ENCODE measurements around the gene NFATC4. TPM values are rescaled to one million over a fixed set of nuclear protein-coding genes. Genes with fewer than 3 reads are reported as not detected.
A peak's percentile ranks its signal among the peaks of the same experiment; 100 is the strongest.

NFATC4 gene
- total RNA-seq, 2 experiments from 2014 or later, result not detected

- CTCF ChIA-PET, result interaction anchor here (1.3 to 7.4 kb wide), 6 partner anchors 11 to 75 kb away, joined by 3 to 58 read pairs (median 7); partner anchors contain the start of genes ADCY4, CIDEB, KHNYN and RIPK3
- Mint-ChIP-seq H3K27me3 (peaks cover 33% of the 10 kb centered on the region), H3K4me3 (no peak overlapping the region), H3K27ac (no peak overlapping the region), H3K9me3 (no peaks in the 10 kb centered on the region), H3K36me3 (peaks cover 4% of the 10 kb centered on the region), H3K4me1 (ENCODE audit: low read depth) (peaks cover 11% of the 10 kb centered on the region)
- POLR2A ChIA-PET, result interaction anchor here (3.0 kb wide), 1 partner anchor 70 kb away, joined by 9 read pairs; no protein-coding TSS in a partner anchor
- DNase-seq, result no peak
- intact Hi-C loops (cut with micrococcal nuclease), result no loop called here
Observed at GRCh38 chr14:24361326-24361725, 6.7 kb upstream of the NFATC4 start.

DNA sequence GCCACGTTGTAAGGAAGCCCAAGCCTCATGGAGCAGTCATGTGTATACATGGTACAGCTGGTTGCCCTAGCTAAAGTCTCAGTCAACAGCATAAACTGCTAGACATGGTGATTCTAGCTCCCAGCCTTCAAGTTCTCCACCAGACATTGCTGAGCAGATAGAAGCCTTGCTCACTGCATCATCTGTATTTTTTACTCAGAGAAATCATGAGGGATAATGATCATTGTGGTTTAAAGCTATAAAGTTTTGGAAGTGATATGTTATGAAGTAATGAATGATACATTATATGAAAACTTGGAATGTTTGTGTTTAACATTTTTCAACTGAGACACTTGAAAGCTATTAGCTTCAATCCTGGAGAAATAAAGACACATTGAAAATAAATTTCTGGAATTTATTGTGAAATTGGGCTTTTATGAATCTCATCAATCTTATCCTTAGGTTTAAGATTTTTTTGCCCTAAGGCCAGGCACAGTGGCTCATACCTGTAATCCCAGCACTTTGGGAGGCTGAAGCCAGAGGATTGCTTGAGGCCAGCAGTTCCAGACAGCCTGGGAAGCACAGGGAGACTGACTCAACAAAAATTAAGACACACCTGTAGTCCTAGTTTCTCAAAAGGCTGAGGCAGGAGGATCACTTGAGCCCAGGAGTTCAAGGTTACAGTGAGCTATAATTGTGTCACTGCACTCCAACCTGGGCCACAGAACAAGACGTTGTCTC is 5.6 kb upstream of the NFATC4 start:
- CTCF ChIA-PET, result interaction anchor here (0.8 to 7.4 kb wide), 8 partner anchors 10 to 74 kb away, joined by 3 to 58 read pairs (median 6); partner anchors contain the start of genes ADCY4, CIDEB, KHNYN and LTB4R2
- Mint-ChIP-seq H3K9me3 (no peaks in the 10 kb centered on the region), H3K27me3 (peaks cover 39% of the 10 kb centered on the region)

DNA sequence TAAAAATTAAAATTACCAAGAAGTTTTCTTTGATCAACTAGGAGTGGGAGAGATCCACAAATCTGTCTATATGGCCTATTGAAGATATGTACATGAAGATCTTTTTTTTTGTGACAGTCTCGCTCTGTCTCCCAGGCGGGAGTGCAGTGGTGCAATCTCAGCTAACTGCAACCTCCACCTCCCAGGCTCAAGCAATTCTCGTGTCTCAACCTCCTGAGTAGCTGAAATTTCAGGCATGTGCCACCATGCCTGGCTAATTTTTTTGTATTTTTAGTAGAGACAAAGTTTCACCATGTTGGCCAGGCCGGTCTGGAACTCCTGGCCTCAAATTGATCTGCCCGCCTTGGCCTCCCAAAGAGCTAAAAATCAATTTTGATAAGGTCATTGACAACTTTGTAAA is 4.6 kb upstream of the NFATC4 start:
- CTCF ChIA-PET, result interaction anchor here (1.2 to 7.4 kb wide), 4 partner anchors 30 to 73 kb away, joined by 3 to 58 read pairs (median 10); partner anchors contain the start of genes ADCY4, KHNYN and LTB4R2
- intact Hi-C loops (cut with micrococcal nuclease), result no loop called here
- peaks cover 24% of the 10 kb centered on the region for H3K4me1 Mint-ChIP-seq (ENCODE audit: low read depth)
- POLR2A ChIA-PET, result interaction anchor here (3.0 kb wide), 1 partner anchor 68 kb away, joined by 9 read pairs; no protein-coding TSS in a partner anchor
- peaks cover 43% of the 10 kb centered on the region for H3K27me3 Mint-ChIP-seq
- H3K4me3 Mint-ChIP-seq, result no peak overlapping the region
- H3K36me3 Mint-ChIP-seq, result peaks cover 4% of the 10 kb centered on the region
- no peak overlapping the region for H3K27ac Mint-ChIP-seq
- no peaks in the 10 kb centered on the region for H3K9me3 Mint-ChIP-seq
- DNase-seq, result no peak

More for the DNA sequence above, 5.6 kb upstream of the NFATC4 start:
- Mint-ChIP-seq H3K4me3 (no peak overlapping the region), H3K36me3 (peaks cover 4% of the 10 kb centered on the region), H3K4me1 (ENCODE audit: low read depth) (peaks cover 18% of the 10 kb centered on the region), H3K27ac (no peak overlapping the region)
- DNase-seq, result no peak
- POLR2A ChIA-PET, result interaction anchor here (0.9 to 3.0 kb wide), 2 partner anchors 23 to 69 kb away, joined by 3 to 9 read pairs; no protein-coding TSS in a partner anchor
- intact Hi-C loops (cut with micrococcal nuclease), result no loop called here

- Mint-ChIP-seq H3K27ac (no peak overlapping the region), H3K36me3 (peaks cover 3% of the 10 kb centered on the region), H3K9me3 (no peaks in the 10 kb centered on the region), H3K4me1 (ENCODE audit: low read depth) (peaks cover 24% of the 10 kb centered on the region), H3K4me3 (no peak overlapping the region), H3K27me3 (peaks cover 44% of the 10 kb centered on the region)
- intact Hi-C loops (cut with micrococcal nuclease), result loop anchor here (1.0 to 5.0 kb wide), 2 partner anchors 33 to 66 kb away; no protein-coding TSS in a partner anchor
- ChIA-PET CTCF (interaction anchor here (0.8 to 2.3 kb wide), 9 partner anchors 23 to 69 kb away, joined by 3 to 129 read pairs (median 8); partner anchors contain the start of genes CBLN3 and KHNYN), POLR2A (interaction anchor here (2.0 kb wide), 1 partner anchor 66 kb away, joined by 19 read pairs; the partner anchor contains the start of genes CBLN3 and KHNYN)
- no peak for DNase-seq
Observed at GRCh38 chr14:24364841-24365240, 3.1 kb upstream of the NFATC4 start.

DNA sequence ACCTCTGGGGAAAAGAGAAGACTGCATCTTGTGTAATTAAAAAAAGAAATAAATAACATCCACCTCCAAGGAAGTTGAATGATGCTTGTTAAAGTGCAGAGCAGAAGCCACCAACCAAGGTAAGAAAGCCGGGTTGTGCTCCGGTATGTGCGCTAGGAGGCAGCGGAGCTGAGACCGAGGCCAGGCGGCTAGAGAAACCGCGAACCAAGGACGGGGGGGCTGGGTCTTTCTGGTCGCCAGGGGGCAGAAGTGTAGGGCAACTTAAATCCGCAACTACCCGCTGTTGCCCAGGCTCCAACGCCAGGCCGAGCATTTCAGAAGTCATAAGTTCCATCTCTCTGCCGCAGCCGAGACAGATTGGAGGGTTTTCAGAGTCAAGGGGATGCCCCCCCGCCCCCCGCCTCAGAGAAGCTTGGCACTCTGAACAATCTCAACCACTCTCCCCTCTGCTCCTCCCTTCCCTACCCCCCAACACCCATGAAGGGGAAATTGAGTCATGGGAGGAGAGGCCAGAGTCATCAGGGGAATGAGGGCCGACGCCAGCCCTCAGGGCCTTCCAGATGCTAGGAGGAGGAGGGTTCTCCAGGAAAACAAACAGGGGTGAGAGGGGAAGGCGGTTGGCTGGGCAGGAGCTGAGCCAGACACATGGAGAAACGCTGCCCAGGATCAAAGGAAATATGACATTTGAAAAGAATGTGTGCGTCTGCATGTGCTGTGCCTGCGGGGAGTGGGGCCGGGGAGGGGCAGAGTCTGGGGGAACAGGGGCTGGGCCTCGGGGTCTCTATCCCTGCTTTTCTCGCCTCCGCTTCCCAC is 2.2 kb upstream of the NFATC4 start:
- H3K27ac Mint-ChIP-seq, result no peak overlapping the region
- H3K4me3 Mint-ChIP-seq, result peak overlapping the region; percentile 39
- intact Hi-C loops (cut with micrococcal nuclease), result loop anchor here (1.0 to 5.0 kb wide), 2 partner anchors 34 to 65 kb away; no protein-coding TSS in a partner anchor
- peaks cover 24% of the 10 kb centered on the region for H3K4me1 Mint-ChIP-seq (ENCODE audit: low read depth)
- POLR2A ChIA-PET, result interaction anchor here (0.9 to 2.0 kb wide), 3 partner anchors 13 to 123 kb away, joined by 3 to 19 read pairs (median 5); partner anchors contain the start of genes CBLN3, KHNYN and TINF2
- no peaks in the 10 kb centered on the region for H3K9me3 Mint-ChIP-seq
- H3K36me3 Mint-ChIP-seq, result no peaks in the 10 kb centered on the region
- CTCF ChIA-PET, result interaction anchor here (0.8 to 2.3 kb wide), 16 partner anchors 24 to 75 kb away, joined by 3 to 129 read pairs (median 8); partner anchors contain the start of genes CBLN3, KHNYN and RIPK3
- DNase-seq, result peak; percentile 77
- H3K27me3 Mint-ChIP-seq, result peaks cover 44% of the 10 kb centered on the region

GRCh38 chr14:24366413-24366720 is 1.6 kb upstream of the NFATC4 start:
- Mint-ChIP-seq H3K9me3 (no peaks in the 10 kb centered on the region), H3K4me1 (ENCODE audit: low read depth) (peaks cover 24% of the 10 kb centered on the region), H3K27me3 (peaks cover 44% of the 10 kb centered on the region), H3K36me3 (no peaks in the 10 kb centered on the region), H3K4me3 (no peak overlapping the region), H3K27ac (no peak overlapping the region)
- CTCF ChIA-PET, result interaction anchor here (0.8 to 2.3 kb wide), 11 partner anchors 27 to 75 kb away, joined by 3 to 129 read pairs (median 9); partner anchors contain the start of genes CBLN3, KHNYN and RIPK3
- no peak for DNase-seq
- POLR2A ChIA-PET, result interaction anchor here (0.9 to 2.0 kb wide), 3 partner anchors 14 to 124 kb away, joined by 3 to 19 read pairs (median 5); partner anchors contain the start of genes CBLN3, KHNYN and TINF2
- intact Hi-C loops (cut with micrococcal nuclease), result loop anchor here (5.0 kb wide), 1 partner anchor 34 kb away; no protein-coding TSS in a partner anchor

- Mint-ChIP-seq H3K4me1 (ENCODE audit: low read depth) (peaks cover 24% of the 10 kb centered on the region), H3K36me3 (no peaks in the 10 kb centered on the region), H3K27me3 (peaks cover 39% of the 10 kb centered on the region), H3K27ac (no peak overlapping the region), H3K4me3 (peak overlapping the region; percentile 55), H3K9me3 (no peaks in the 10 kb centered on the region)
- POLR2A ChIA-PET, result interaction anchor here (0.9 to 2.0 kb wide), 3 partner anchors 14 to 124 kb away, joined by 3 to 19 read pairs (median 5); partner anchors contain the start of genes CBLN3, KHNYN and TINF2
- intact Hi-C loops (cut with micrococcal nuclease), result loop anchor here (5.0 kb wide), 1 partner anchor 35 kb away; no protein-coding TSS in a partner anchor
- peak; percentile 34 for DNase-seq
- CTCF ChIA-PET, result interaction anchor here (0.8 to 2.3 kb wide), 11 partner anchors 27 to 74 kb away, joined by 3 to 129 read pairs (median 9); partner anchors contain the start of genes CBLN3, KHNYN and RIPK3
Observed at GRCh38 chr14:24366721-24367513, 1.1 kb upstream of the NFATC4 start.

- intact Hi-C loops (cut with micrococcal nuclease), result loop anchor here (5.0 kb wide), 1 partner anchor 36 kb away; no protein-coding TSS in a partner anchor
- peaks cover 32% of the 10 kb centered on the region for H3K27me3 Mint-ChIP-seq
- H3K4me3 Mint-ChIP-seq, result peak overlapping the region; percentile 41
- H3K27ac Mint-ChIP-seq, result no peak overlapping the region
- H3K36me3 Mint-ChIP-seq, result no peaks in the 10 kb centered on the region
- DNase-seq, result no peak
- peaks cover 24% of the 10 kb centered on the region for H3K4me1 Mint-ChIP-seq (ENCODE audit: low read depth)
- no peaks in the 10 kb centered on the region for H3K9me3 Mint-ChIP-seq
- ChIA-PET CTCF (no interaction called here), POLR2A (interaction anchor here (0.6 kb wide), 1 partner anchor 1346 kb away, joined by 7 read pairs; no protein-coding TSS in a partner anchor)
Observed at GRCh38 chr14:24368212-24368561, 203 bp downstream of the NFATC4 start.

GRCh38 chr14:24368562-24369252 is 723 bp downstream of the NFATC4 start:
- peak; percentile 24 for DNase-seq

DNA sequence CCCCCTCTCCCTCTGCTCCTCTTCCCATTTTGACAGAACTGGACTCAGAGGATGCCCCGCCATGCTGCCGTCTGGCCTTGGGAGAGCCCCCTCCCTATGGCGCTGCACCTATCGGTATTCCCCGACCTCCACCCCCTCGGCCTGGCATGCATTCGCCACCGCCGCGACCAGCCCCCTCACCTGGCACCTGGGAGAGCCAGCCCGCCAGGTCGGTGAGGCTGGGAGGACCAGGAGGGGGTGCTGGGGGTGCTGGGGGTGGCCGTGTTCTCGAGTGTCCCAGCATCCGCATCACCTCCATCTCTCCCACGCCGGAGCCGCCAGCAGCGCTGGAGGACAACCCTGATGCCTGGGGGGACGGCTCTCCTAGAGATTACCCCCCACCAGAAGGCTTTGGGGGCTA is 1.5 kb downstream of the NFATC4 start:
- no peaks in the 10 kb centered on the region for H3K36me3 Mint-ChIP-seq
- peaks cover 28% of the 10 kb centered on the region for H3K27me3 Mint-ChIP-seq
- no peak overlapping the region for H3K27ac Mint-ChIP-seq
- ChIA-PET POLR2A (no interaction called here), CTCF (no interaction called here)
- intact Hi-C loops (cut with micrococcal nuclease), result loop anchor here (5.0 kb wide), 1 partner anchor 37 kb away; no protein-coding TSS in a partner anchor
- no peak overlapping the region for H3K4me3 Mint-ChIP-seq
- DNase-seq, result no peak
- no peaks in the 10 kb centered on the region for H3K9me3 Mint-ChIP-seq
- H3K4me1 Mint-ChIP-seq (ENCODE audit: low read depth), result peaks cover 24% of the 10 kb centered on the region

More at GRCh38 chr14:24368562-24369252, 723 bp downstream of the NFATC4 start:
- Mint-ChIP-seq H3K27me3 (peaks cover 29% of the 10 kb centered on the region), H3K36me3 (no peaks in the 10 kb centered on the region), H3K4me3 (peak overlapping the region; percentile 41), H3K27ac (no peak overlapping the region), H3K9me3 (no peaks in the 10 kb centered on the region), H3K4me1 (ENCODE audit: low read depth) (peaks cover 24% of the 10 kb centered on the region)
- intact Hi-C loops (cut with micrococcal nuclease), result loop anchor here (5.0 kb wide), 1 partner anchor 36 kb away; no protein-coding TSS in a partner anchor
- ChIA-PET CTCF (no interaction called here), POLR2A (interaction anchor here (0.6 kb wide), 1 partner anchor 1347 kb away, joined by 7 read pairs; no protein-coding TSS in a partner anchor)

All from activated CD4-positive, alpha-beta memory T cell treated with anti-CD3 and anti-CD28 coated beads for 36 hours (primary cell).